Fibroblast of lung (primary cell): ENCODE results near the gene PPFIA2. TPM values are rescaled to one million over a fixed set of nuclear protein-coding genes. Genes with fewer than 3 reads are reported as not detected.

Source experiments
- DNase-seq, 2 donors: peaks; one replicate each; pipeline versions ENCODE4 v3.0.0 to v3.0.0-alpha.2; 2010; ENCODE audit warnings: low read depth in 2 of 2
- H2AFZ ChIP-seq: 2 replicates; pipeline ENCODE4 v1.5.1; 2012; ENCODE audit warnings: low read length, control low read depth, inconsistent platforms
- H3K27ac ChIP-seq: 2 replicates; pipeline ENCODE4 v1.5.1; 2011; ENCODE audit warnings: low read length, control low read depth; ENCODE audit not compliant: insufficient read depth
- H3K27me3 ChIP-seq: 2 replicates; pipeline ENCODE4 v1.5.1; 2011; ENCODE audit warnings: mild to moderate bottlenecking, low read length; ENCODE audit not compliant: control insufficient read depth, insufficient read depth
- H3K36me3 ChIP-seq: 2 replicates; pipeline ENCODE4 v1.5.1; 2011; ENCODE audit warnings: low read length; ENCODE audit not compliant: control insufficient read depth, insufficient read depth
- H3K4me1 ChIP-seq: 2 replicates; pipeline ENCODE4 v1.5.1; 2011; ENCODE audit warnings: low read length; ENCODE audit not compliant: control insufficient read depth, insufficient read depth; ENCODE audit errors: extremely low read depth
- H3K4me2 ChIP-seq: 2 replicates; pipeline ENCODE4 v1.5.1; 2011; ENCODE audit warnings: low read length, control low read depth; ENCODE audit not compliant: insufficient read depth; ENCODE audit errors: extremely low read depth
- H3K4me3 ChIP-seq, 4 experiments: fragments of 200-600 bp in 1 of 4; sonication (generic) in 1 of 4; replicated peaks in 1 of 4; 2 replicates each; pipeline ENCODE4 v1.5.1; 2011 to 2016; ENCODE audit warnings: low read length in 4 of 4, low read depth in 3 of 4, mild to moderate bottlenecking in 3 of 4, control low read depth in 2 of 4, inconsistent platforms in 1 of 4, mixed read lengths in 1 of 4; ENCODE audit not compliant: insufficient read depth in 1 of 4; ENCODE audit errors: control extremely low read depth in 1 of 4
- H3K79me2 ChIP-seq: 2 replicates; pipeline ENCODE4 v1.5.1; 2012; ENCODE audit warnings: mild to moderate bottlenecking, low read length, inconsistent platforms; ENCODE audit not compliant: control insufficient read depth, insufficient read depth
- H3K9ac ChIP-seq: 2 replicates; pipeline ENCODE4 v1.5.1; 2011; ENCODE audit warnings: mild to moderate bottlenecking, low read length, control low read depth; ENCODE audit not compliant: insufficient read depth
- H3K9me3 ChIP-seq: 2 replicates; pipeline ENCODE4 v1.5.1; 2012; ENCODE audit warnings: low read depth, low read length; ENCODE audit not compliant: control insufficient read depth, insufficient read depth
- H4K20me1 ChIP-seq: 2 replicates; pipeline ENCODE4 v1.5.1; 2011; ENCODE audit warnings: low read length; ENCODE audit not compliant: control insufficient read depth, insufficient read depth; ENCODE audit errors: extremely low read depth
- EZH2 ChIP-seq: IDR thresholded peaks from 2 replicates; pipeline ENCODE4 v1.5.1; 2012; ENCODE audit warnings: low read length, control low read depth, mild to moderate bottlenecking; ENCODE audit errors: missing control alignments
- polyA plus RNA-seq, 2 donors: library from polyadenylated mRNA; depleted of rRNA in 1 of 2; stranded (reverse) in 1 of 2; unstranded in 1 of 2; fragments of >200 nt; gene quantifications; 2 replicates each; pipeline ENCODE4 v1.2.1, GENCODE V29; 2011 to 2012; ENCODE audit warnings: missing spikeins in 1 of 2
- total RNA-seq: library from RNA; depleted of rRNA; stranded (reverse); fragments of >200 nt; gene quantifications from 2 replicates; pipeline ENCODE4 v1.2.1, GENCODE V29; 2014
- TF ChIP-seq, protein P1 (sequence below), 2 donors: IDR thresholded peaks in 1 of 2; conservative IDR thresholded peaks in 1 of 2; 1 replicate in 1 of 2; 2 replicates in 1 of 2; pipeline ENCODE4 v1.5.1; 2011 to 2012; ENCODE audit warnings: low read length in 2 of 2, control low read depth in 1 of 2, inconsistent platforms in 1 of 2, low read depth in 1 of 2, mild to moderate bottlenecking in 1 of 2

PPFIA2 gene
- total and polyA plus RNA-seq, 2 donors (not counting 1 experiment from before 2014, with no cell fraction given) = 0.54 to 2.1 TPM

- no peak overlapping the region for H3K4me2 ChIP-seq
- peak; percentile 39 for DNase-seq
- no peak for TF ChIP-seq EZH2
- TF ChIP-seq, protein P1, sequence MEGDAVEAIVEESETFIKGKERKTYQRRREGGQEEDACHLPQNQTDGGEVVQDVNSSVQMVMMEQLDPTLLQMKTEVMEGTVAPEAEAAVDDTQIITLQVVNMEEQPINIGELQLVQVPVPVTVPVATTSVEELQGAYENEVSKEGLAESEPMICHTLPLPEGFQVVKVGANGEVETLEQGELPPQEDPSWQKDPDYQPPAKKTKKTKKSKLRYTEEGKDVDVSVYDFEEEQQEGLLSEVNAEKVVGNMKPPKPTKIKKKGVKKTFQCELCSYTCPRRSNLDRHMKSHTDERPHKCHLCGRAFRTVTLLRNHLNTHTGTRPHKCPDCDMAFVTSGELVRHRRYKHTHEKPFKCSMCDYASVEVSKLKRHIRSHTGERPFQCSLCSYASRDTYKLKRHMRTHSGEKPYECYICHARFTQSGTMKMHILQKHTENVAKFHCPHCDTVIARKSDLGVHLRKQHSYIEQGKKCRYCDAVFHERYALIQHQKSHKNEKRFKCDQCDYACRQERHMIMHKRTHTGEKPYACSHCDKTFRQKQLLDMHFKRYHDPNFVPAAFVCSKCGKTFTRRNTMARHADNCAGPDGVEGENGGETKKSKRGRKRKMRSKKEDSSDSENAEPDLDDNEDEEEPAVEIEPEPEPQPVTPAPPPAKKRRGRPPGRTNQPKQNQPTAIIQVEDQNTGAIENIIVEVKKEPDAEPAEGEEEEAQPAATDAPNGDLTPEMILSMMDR (conservative IDR thresholded peaks at IDR 0.05 in 1 of 2, IDR thresholded peaks at IDR 0.05 in 1 of 2; ENCODE audit: low read depth in 1 of 2, low read length in 2 of 2) = no peak
Observed at GRCh38 chr12:81209012-81209411, 550.1 kb downstream of the PPFIA2 start.

GRCh38 chr12:81208187-81208911 is 550.8 kb downstream of the PPFIA2 start:
- Histone ChIP-seq H3K9me3 (no peaks in the 10 kb centered on the region), H2AFZ (no peak overlapping the region), H3K4me2 (no peak overlapping the region), H3K4me3 (no peak overlapping the region), H3K27me3 (no peaks in the 10 kb centered on the region), H4K20me1 (no peaks in the 10 kb centered on the region), H3K36me3 (no peaks in the 10 kb centered on the region), H3K4me1 (peaks cover 2% of the 10 kb centered on the region), H3K9ac (no peak overlapping the region), H3K27ac (no peak overlapping the region), H3K79me2 (no peaks in the 10 kb centered on the region)
- TF ChIP-seq, protein P1 (conservative IDR thresholded peaks at IDR 0.05 in 1 of 2, IDR thresholded peaks at IDR 0.05 in 1 of 2; ENCODE audit: low read depth in 1 of 2, low read length in 2 of 2) = no peak
- TF ChIP-seq EZH2 = no peak
- DNase-seq = peak in 1 of 2 donors; percentile 25

More at GRCh38 chr12:81209012-81209411, 550.1 kb downstream of the PPFIA2 start:
- H4K20me1 ChIP-seq = no peaks in the 10 kb centered on the region
- no peaks in the 10 kb centered on the region for H3K36me3 ChIP-seq
- H3K4me1 ChIP-seq = peaks cover 2% of the 10 kb centered on the region
- H3K27me3 ChIP-seq = no peaks in the 10 kb centered on the region
- H3K27ac ChIP-seq = no peak overlapping the region
- H3K9ac ChIP-seq = no peak overlapping the region
- no peaks in the 10 kb centered on the region for H3K79me2 ChIP-seq
- H2AFZ ChIP-seq = no peak overlapping the region
- H3K9me3 ChIP-seq = no peaks in the 10 kb centered on the region
- no peak overlapping the region for H3K4me3 ChIP-seq
